ENCODE data around the gene LIPI. TPM values are rescaled to one million over a fixed set of nuclear protein-coding genes. Genes with fewer than 3 reads are reported as not detected.
"Not testable (repeated sequence)": the region's sequence is repeated elsewhere in the genome, so short reads cannot be mapped to it uniquely, and the experiment has no call there.

Gene LIPI
- polyA plus RNA-seq, 1 donor from 2014 or later: not detected

DNA sequence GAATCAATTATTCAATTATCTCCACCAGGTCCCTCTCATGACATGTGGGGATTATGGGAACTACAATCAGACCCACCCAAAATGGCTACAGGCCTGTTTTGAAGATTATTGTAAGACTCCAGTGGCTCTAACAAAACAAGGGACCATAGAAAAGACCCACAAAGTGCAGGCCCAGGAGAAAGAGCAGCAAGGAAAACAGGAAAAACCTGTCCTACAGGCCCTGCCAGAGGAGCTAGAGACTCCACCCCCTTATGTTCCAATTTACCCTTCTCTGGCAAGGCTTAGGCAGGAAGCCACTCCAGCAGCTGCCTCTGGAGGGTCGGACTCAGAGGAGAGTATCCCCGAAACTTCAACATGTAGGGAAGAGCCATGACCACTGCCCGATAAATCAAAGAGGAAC is 96.5 kb downstream of the LIPI start:
- H4K20me1 ChIP-seq (ENCODE audit: insufficient read depth): no peaks in the 10 kb centered on the region
- no peaks in the 10 kb centered on the region for H3K9me2 ChIP-seq (ENCODE audit: insufficient read depth, low read length)
- no peaks in the 10 kb centered on the region for H3K79me2 ChIP-seq (replicated peaks; ENCODE audit: insufficient read depth, low read length)
- no peaks in the 10 kb centered on the region for H3K36me3 ChIP-seq (ENCODE audit: insufficient read depth, low read length)
- no peak overlapping the region for H3K9ac ChIP-seq (ENCODE audit: low read length)
- TF ChIP-seq SMC3 (conservative IDR thresholded peaks at IDR 0.05; ENCODE audit: poor library complexity) (no peak), MXI1 (conservative IDR thresholded peaks at IDR 0.05; ENCODE audit: poor library complexity, severe bottlenecking) (no peak)
- TF ChIP-seq, protein P1, sequence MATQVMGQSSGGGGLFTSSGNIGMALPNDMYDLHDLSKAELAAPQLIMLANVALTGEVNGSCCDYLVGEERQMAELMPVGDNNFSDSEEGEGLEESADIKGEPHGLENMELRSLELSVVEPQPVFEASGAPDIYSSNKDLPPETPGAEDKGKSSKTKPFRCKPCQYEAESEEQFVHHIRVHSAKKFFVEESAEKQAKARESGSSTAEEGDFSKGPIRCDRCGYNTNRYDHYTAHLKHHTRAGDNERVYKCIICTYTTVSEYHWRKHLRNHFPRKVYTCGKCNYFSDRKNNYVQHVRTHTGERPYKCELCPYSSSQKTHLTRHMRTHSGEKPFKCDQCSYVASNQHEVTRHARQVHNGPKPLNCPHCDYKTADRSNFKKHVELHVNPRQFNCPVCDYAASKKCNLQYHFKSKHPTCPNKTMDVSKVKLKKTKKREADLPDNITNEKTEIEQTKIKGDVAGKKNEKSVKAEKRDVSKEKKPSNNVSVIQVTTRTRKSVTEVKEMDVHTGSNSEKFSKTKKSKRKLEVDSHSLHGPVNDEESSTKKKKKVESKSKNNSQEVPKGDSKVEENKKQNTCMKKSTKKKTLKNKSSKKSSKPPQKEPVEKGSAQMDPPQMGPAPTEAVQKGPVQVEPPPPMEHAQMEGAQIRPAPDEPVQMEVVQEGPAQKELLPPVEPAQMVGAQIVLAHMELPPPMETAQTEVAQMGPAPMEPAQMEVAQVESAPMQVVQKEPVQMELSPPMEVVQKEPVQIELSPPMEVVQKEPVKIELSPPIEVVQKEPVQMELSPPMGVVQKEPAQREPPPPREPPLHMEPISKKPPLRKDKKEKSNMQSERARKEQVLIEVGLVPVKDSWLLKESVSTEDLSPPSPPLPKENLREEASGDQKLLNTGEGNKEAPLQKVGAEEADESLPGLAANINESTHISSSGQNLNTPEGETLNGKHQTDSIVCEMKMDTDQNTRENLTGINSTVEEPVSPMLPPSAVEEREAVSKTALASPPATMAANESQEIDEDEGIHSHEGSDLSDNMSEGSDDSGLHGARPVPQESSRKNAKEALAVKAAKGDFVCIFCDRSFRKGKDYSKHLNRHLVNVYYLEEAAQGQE (IDR thresholded peaks at IDR 0.05; ENCODE audit: borderline replicate concordance): no peak
- H3K4me2 ChIP-seq (ENCODE audit: low read length): no peak overlapping the region
- H3K27ac ChIP-seq (ENCODE audit: low read length): no peak overlapping the region
- H2AFZ ChIP-seq (ENCODE audit: low read depth, low read length): no peak overlapping the region
- H3K27me3 ChIP-seq (ENCODE audit: insufficient read depth, low read depth, low read length): no peaks in the 10 kb centered on the region
- H3F3A ChIP-seq (ENCODE audit: insufficient read depth, low read length, poor library complexity, severe bottlenecking): no peaks in the 10 kb centered on the region
- no peak overlapping the region for H3K4me3 ChIP-seq (ENCODE audit: low read length)
- H3K9me3 ChIP-seq (ENCODE audit: low read length): no peaks in the 10 kb centered on the region

DNA sequence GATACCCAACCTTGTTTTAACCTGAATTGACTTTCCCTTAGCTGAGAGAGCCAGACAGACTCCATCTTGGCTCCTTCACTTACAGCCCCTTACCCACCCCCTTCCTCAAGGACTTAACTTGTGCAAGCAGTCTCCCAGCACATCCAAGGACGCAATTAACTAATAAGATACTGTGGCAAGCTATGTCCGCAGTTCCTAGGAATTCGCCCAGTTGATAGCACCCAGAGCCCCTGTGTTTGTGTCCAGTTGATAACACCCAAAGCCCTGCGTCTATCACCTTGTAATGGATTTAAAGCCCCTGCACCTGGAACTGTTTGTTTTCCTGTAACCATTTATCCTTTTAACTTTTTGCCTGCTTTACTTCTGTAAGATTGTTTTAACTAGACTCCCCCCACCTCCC is 106.2 kb downstream of the LIPI start:
- H2AFZ ChIP-seq (ENCODE audit: low read depth, low read length); H3K79me2 ChIP-seq (replicated peaks; ENCODE audit: insufficient read depth, low read length); H3K4me3 ChIP-seq (ENCODE audit: low read length); H3K9me2 ChIP-seq (ENCODE audit: insufficient read depth, low read length); H4K20me1 ChIP-seq (ENCODE audit: insufficient read depth); H3K9ac ChIP-seq (ENCODE audit: low read length); H3F3A ChIP-seq (ENCODE audit: insufficient read depth, low read length, poor library complexity, severe bottlenecking); H3K36me3 ChIP-seq (ENCODE audit: insufficient read depth, low read length); H3K9me3 ChIP-seq (ENCODE audit: low read length); H3K27ac ChIP-seq (ENCODE audit: low read length); H3K27me3 ChIP-seq (ENCODE audit: insufficient read depth, low read depth, low read length); H3K4me2 ChIP-seq (ENCODE audit: low read length): not testable (repeated sequence)

DNA sequence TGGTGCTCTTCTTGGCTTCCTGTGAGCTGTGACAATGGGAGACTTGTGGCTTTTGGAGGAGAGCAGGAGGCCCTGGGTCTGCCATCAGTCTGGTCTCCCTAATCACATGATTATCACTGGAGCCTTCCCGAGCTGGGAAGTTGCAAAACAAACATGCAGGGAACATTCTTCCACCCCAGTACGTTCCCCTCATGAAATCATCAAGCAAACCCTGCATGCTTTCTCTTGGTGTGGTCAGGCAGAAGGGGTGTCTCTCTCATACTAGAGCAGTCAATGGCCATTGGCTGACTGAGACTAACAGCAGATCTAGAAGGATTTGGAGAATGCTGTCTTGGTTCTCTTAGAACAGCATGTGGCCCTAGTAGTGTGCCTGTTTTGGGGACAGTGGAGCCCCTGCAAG is 111.2 kb downstream of the LIPI start:
- TF ChIP-seq, protein P1 (IDR thresholded peaks at IDR 0.05; ENCODE audit: borderline replicate concordance): no peak
- TF ChIP-seq EZH2 (IDR thresholded peaks at IDR 0.05; ENCODE audit: borderline replicate concordance, insufficient read depth, low read length, poor library complexity, severe bottlenecking): no peak
- TF ChIP-seq, protein P2, sequence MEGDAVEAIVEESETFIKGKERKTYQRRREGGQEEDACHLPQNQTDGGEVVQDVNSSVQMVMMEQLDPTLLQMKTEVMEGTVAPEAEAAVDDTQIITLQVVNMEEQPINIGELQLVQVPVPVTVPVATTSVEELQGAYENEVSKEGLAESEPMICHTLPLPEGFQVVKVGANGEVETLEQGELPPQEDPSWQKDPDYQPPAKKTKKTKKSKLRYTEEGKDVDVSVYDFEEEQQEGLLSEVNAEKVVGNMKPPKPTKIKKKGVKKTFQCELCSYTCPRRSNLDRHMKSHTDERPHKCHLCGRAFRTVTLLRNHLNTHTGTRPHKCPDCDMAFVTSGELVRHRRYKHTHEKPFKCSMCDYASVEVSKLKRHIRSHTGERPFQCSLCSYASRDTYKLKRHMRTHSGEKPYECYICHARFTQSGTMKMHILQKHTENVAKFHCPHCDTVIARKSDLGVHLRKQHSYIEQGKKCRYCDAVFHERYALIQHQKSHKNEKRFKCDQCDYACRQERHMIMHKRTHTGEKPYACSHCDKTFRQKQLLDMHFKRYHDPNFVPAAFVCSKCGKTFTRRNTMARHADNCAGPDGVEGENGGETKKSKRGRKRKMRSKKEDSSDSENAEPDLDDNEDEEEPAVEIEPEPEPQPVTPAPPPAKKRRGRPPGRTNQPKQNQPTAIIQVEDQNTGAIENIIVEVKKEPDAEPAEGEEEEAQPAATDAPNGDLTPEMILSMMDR (IDR thresholded peaks at IDR 0.05; ENCODE audit: poor library complexity, severe bottlenecking): no peak
- TF ChIP-seq TAF1 (IDR thresholded peaks at IDR 0.05; ENCODE audit: low read depth): no peak
- TF ChIP-seq EP300 (conservative IDR thresholded peaks at IDR 0.05; ENCODE audit: poor library complexity, severe bottlenecking): no peak
- no peak for TF ChIP-seq SMC3 (conservative IDR thresholded peaks at IDR 0.05; ENCODE audit: poor library complexity)
- TF ChIP-seq RAD21 (conservative IDR thresholded peaks at IDR 0.05): no peak
- TF ChIP-seq MXI1 (conservative IDR thresholded peaks at IDR 0.05; ENCODE audit: poor library complexity, severe bottlenecking): no peak
- no peak for TF ChIP-seq POLR2AphosphoS5 (IDR thresholded peaks at IDR 0.05)
- no peaks in the 10 kb centered on the region for H3K9me3 ChIP-seq (ENCODE audit: low read length)
- H3K79me2 ChIP-seq (replicated peaks; ENCODE audit: insufficient read depth, low read length): no peaks in the 10 kb centered on the region

More for the DNA sequence above, 111.2 kb downstream of the LIPI start:
- H3K4me2 ChIP-seq (ENCODE audit: low read length): no peak overlapping the region
- H3K27me3 ChIP-seq (ENCODE audit: insufficient read depth, low read depth, low read length): no peaks in the 10 kb centered on the region
- H3K9ac ChIP-seq (ENCODE audit: low read length): no peak overlapping the region
- no peak overlapping the region for H2AFZ ChIP-seq (ENCODE audit: low read depth, low read length)
- H3K9me2 ChIP-seq (ENCODE audit: insufficient read depth, low read length): no peaks in the 10 kb centered on the region
- no peaks in the 10 kb centered on the region for H3K36me3 ChIP-seq (ENCODE audit: insufficient read depth, low read length)
- H3F3A ChIP-seq (ENCODE audit: insufficient read depth, low read length, poor library complexity, severe bottlenecking): no peaks in the 10 kb centered on the region
- no peak overlapping the region for H3K27ac ChIP-seq (ENCODE audit: low read length)
- H4K20me1 ChIP-seq (ENCODE audit: insufficient read depth): no peaks in the 10 kb centered on the region
- H3K4me3 ChIP-seq (ENCODE audit: low read length): no peak overlapping the region

Measured in neural cell (in vitro differentiated cells).